CD4-positive, alpha-beta T cell (primary cell): ENCODE results near the gene TBCC. TPM values are rescaled to one million over a fixed set of nuclear protein-coding genes. Genes with fewer than 3 reads are reported as not detected.

Experiments used
- ATAC-seq: fragments of 200-7000 bp; cut with Tn5 transposase; one replicate; pipeline ENCODE4 v1.10.0; 2022; ENCODE audit warnings: mild to moderate bottlenecking; ENCODE audit not compliant: poor library complexity
- CTCF ChIA-PET: fragments of 350-600 bp; sonication (Branson Sonifier 250); formaldehyde crosslinking; loops from one replicate; lab custom pipeline; 2021; ENCODE audit warnings: antibody characterized with exemption, inconsistent platforms; lab: Charles Lee
- POLR2A ChIA-PET: fragments of 350-600 bp; sonication (Branson Sonifier 250); formaldehyde crosslinking; loops from one replicate; lab custom pipeline; 2021; ENCODE audit warnings: antibody characterized with exemption, inconsistent platforms; lab: Charles Lee
- DNase-seq, 14 experiments: peaks; one replicate each; pipeline ENCODE4 v3.0.0-alpha.2; 2013 to 2020; ENCODE audit warnings: mixed read lengths in 2 of 14
- H3K27ac ChIP-seq, 2 donors: one replicate each; pipeline versions ENCODE4 v1.5.1 to v1.7.0; 2013; ENCODE audit warnings: low read length in 2 of 2, low read depth in 1 of 2, mild to moderate bottlenecking in 1 of 2
- H3K27me3 ChIP-seq, 2 experiments: 1 replicate in 1 of 2; 2 replicates in 1 of 2; pipeline versions ENCODE4 v1.6.1 to v1.7.0; 2013; ENCODE audit warnings: low read length in 2 of 2, control low read depth in 1 of 2, mild to moderate bottlenecking in 1 of 2, moderate library complexity in 1 of 2; ENCODE audit not compliant: insufficient read depth in 2 of 2, control insufficient read depth in 1 of 2
- H3K36me3 ChIP-seq: one replicate; pipeline ENCODE4 v1.6.1; 2013; ENCODE audit warnings: low read length, control low read depth; ENCODE audit not compliant: insufficient read depth
- H3K4me1 ChIP-seq: one replicate; pipeline ENCODE4 v1.6.1; 2013; ENCODE audit warnings: low read length, control low read depth; ENCODE audit not compliant: insufficient read depth
- H3K4me3 ChIP-seq: one replicate; pipeline ENCODE4 v1.5.1; 2013; ENCODE audit warnings: mild to moderate bottlenecking, low read length, moderate library complexity
- H3K9me3 ChIP-seq, 2 experiments: 1 replicate in 1 of 2; 2 replicates in 1 of 2; pipeline versions ENCODE4 v1.6.1 to v1.7.0; 2013; ENCODE audit warnings: low read length in 2 of 2, mild to moderate bottlenecking in 2 of 2, control low read depth in 1 of 2, moderate library complexity in 1 of 2; ENCODE audit not compliant: control insufficient read depth in 1 of 2, insufficient read depth in 1 of 2
- H3K27ac Mint-ChIP-seq: one replicate; pipeline ENCODE4 v1.8.0; 2020; ENCODE audit warnings: mixed read lengths
- H3K27me3 Mint-ChIP-seq: one replicate; pipeline ENCODE4 v1.8.0; 2021; ENCODE audit warnings: mixed read lengths
- H3K36me3 Mint-ChIP-seq: one replicate; pipeline ENCODE4 v1.8.0; 2021; ENCODE audit warnings: low read depth, mixed read lengths
- H3K4me1 Mint-ChIP-seq: one replicate; pipeline ENCODE4 v1.8.0; 2021; ENCODE audit warnings: low read depth, mixed read lengths
- H3K4me3 Mint-ChIP-seq: one replicate; pipeline ENCODE4 v1.8.0; 2020; ENCODE audit warnings: mild to moderate bottlenecking, mixed read lengths
- H3K9me3 Mint-ChIP-seq: one replicate; pipeline ENCODE4 v1.8.0; 2020; ENCODE audit warnings: mixed read lengths
- intact Hi-C, 2 experiments: fragments of 100-400 bp; cut with DNase I in 1 of 2; cut with micrococcal nuclease in 1 of 2; formaldehyde crosslinking; loops; one replicate each; pipeline versions ENCODE4 v1.15.1 to v1.9.0; 2023 to 2025; cut with DNase I, micrococcal nuclease
- total RNA-seq, 174 experiments: library from RNA in 2 of 174; stranded (reverse) in 2 of 174; gene quantifications; one replicate each; pipeline ENCODE4 v1.2.3 and lab custom pipeline; 2021 to 2026
- TF ChIP-seq, protein P1 (sequence below): fragments of 200-600 bp; IDR thresholded peaks from one replicate; pipeline ENCODE4 v1.8.0; 2022; ENCODE audit warnings: antibody characterized with exemption, mild to moderate bottlenecking

Gene TBCC
- total RNA-seq, 2 experiments from 2014 or later, result 67.3 to 68.3 TPM

GRCh38 chr6:42774201-42774600, 28.3 kb upstream of the TBCC start:
- Histone ChIP-seq H3K4me1 (peaks cover 79% of the 10 kb centered on the region), H3K4me3 (no peak overlapping the region), H3K9me3 (no peaks in the 10 kb centered on the region), H3K36me3 (peaks cover under 1% of the 10 kb centered on the region), H3K27ac (peak overlapping the region; percentile 85 to 94), H3K27me3 (no peaks in the 10 kb centered on the region)
- H3K27ac Mint-ChIP-seq, result peak overlapping the region; percentile 94
- H3K4me1 Mint-ChIP-seq, result peaks cover 75% of the 10 kb centered on the region
- DNase-seq (peak in 7 of 14 experiments; percentile 16 to 65 (median 52)), ATAC-seq (no peak)
- H3K9me3 Mint-ChIP-seq, result no peaks in the 10 kb centered on the region
- TF ChIP-seq, protein P1, sequence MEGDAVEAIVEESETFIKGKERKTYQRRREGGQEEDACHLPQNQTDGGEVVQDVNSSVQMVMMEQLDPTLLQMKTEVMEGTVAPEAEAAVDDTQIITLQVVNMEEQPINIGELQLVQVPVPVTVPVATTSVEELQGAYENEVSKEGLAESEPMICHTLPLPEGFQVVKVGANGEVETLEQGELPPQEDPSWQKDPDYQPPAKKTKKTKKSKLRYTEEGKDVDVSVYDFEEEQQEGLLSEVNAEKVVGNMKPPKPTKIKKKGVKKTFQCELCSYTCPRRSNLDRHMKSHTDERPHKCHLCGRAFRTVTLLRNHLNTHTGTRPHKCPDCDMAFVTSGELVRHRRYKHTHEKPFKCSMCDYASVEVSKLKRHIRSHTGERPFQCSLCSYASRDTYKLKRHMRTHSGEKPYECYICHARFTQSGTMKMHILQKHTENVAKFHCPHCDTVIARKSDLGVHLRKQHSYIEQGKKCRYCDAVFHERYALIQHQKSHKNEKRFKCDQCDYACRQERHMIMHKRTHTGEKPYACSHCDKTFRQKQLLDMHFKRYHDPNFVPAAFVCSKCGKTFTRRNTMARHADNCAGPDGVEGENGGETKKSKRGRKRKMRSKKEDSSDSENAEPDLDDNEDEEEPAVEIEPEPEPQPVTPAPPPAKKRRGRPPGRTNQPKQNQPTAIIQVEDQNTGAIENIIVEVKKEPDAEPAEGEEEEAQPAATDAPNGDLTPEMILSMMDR, result no peak
- intact Hi-C loops, result loop anchor here in 1 of 2 experiments (5.0 kb wide), 2 partner anchors 48 to 112 kb away; no protein-coding TSS in a partner anchor
- peak overlapping the region; percentile 70 for H3K4me3 Mint-ChIP-seq
- ChIA-PET POLR2A (interaction anchor here (9.8 to 22.3 kb wide), 2 partner anchors 10 to 29 kb away, joined by 724 to 1427 read pairs; partner anchors contain the start of genes BICRAL and TBCC), CTCF (interaction anchor here (1.0 kb wide), 1 partner anchor 112 kb away, joined by 3 read pairs; no protein-coding TSS in a partner anchor)
- no peaks in the 10 kb centered on the region for H3K27me3 Mint-ChIP-seq
- H3K36me3 Mint-ChIP-seq, result peaks cover 5% of the 10 kb centered on the region

DNA sequence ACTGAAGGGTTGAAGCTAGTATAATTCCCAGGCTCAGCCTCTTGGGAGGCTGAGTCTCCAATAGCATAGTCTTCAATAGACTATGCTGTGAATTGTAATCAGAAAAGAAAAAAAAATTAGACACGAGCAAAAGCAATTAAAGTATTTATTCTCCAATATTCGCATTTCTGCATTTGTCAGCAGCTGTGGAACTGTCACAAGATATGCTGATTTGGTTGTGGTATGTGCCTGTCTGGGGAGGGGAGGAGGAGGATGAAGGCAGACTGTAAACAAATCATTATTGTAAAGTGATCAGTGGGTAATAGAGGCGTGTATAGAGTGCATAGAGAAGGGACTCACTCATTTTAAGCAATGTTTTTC, 25.8 kb upstream of the TBCC start:
- peak overlapping the region; percentile 99 for H3K27ac Mint-ChIP-seq
- Histone ChIP-seq H3K27ac (peak overlapping the region; percentile 92 to 94), H3K36me3 (peaks cover 5% of the 10 kb centered on the region), H3K4me3 (peak overlapping the region; percentile 19), H3K4me1 (peaks cover 75% of the 10 kb centered on the region), H3K9me3 (no peaks in the 10 kb centered on the region), H3K27me3 (no peaks in the 10 kb centered on the region)
- no peaks in the 10 kb centered on the region for H3K9me3 Mint-ChIP-seq
- peak overlapping the region; percentile 76 for H3K4me3 Mint-ChIP-seq
- H3K36me3 Mint-ChIP-seq, result peaks cover 13% of the 10 kb centered on the region
- peaks cover 75% of the 10 kb centered on the region for H3K4me1 Mint-ChIP-seq
- peak; percentile 27 for ATAC-seq
- intact Hi-C loops, result loop anchor here (1.0 to 5.0 kb wide), 5 partner anchors 11 to 109 kb away; partner anchors contain the start of genes BICRAL (in 2 of the 2) and TBCC (in 2 of the 2)
- DNase-seq, result peak in 8 of 14 experiments; percentile 20 to 84 (median 41)
- POLR2A ChIA-PET, result interaction anchor here (0.6 to 22.3 kb wide), 38 partner anchors 12 to 858 kb away, joined by 3 to 1427 read pairs (median 4); partner anchors contain the start of genes BICRAL, CNPY3, GTPBP2 and KLC4
- CTCF ChIA-PET, result interaction anchor here (0.9 to 3.9 kb wide), 8 partner anchors 8 to 119 kb away, joined by 3 to 23 read pairs (median 5); partner anchors contain the start of gene TBCC
- TF ChIP-seq, protein P1, result no peak
- no peaks in the 10 kb centered on the region for H3K27me3 Mint-ChIP-seq

DNA sequence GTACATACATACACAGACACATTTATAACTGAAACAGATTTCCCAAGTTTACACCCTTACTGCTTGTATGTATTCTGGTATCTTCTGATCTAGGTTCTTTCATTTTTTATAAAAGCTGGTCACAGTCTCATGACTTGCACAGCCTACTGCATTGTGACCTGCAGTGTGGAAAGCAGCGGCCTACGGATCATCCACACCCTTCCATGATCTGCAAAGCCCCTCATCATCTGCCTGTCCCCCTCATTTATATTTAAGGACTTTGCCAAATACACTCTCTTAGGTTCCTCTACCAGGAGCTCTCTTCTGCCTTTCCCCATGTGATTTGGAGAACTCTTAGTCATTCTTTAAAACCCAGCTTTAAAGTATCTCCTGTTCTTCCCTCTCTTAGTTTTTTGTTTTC, 23.9 kb upstream of the TBCC start:
- H3K4me1 Mint-ChIP-seq, result peaks cover 77% of the 10 kb centered on the region
- Histone ChIP-seq H3K36me3 (peaks cover 10% of the 10 kb centered on the region), H3K9me3 (no peaks in the 10 kb centered on the region), H3K4me1 (peaks cover 59% of the 10 kb centered on the region), H3K27ac (peak overlapping the region; percentile 45 to 98), H3K27me3 (no peaks in the 10 kb centered on the region), H3K4me3 (no peak overlapping the region)
- POLR2A ChIA-PET, result interaction anchor here (1.6 to 22.3 kb wide), 8 partner anchors 10 to 160 kb away, joined by 4 to 1427 read pairs (median 50); partner anchors contain the start of genes BICRAL, CNPY3, RPL7L1 and TBCC
- H3K4me3 Mint-ChIP-seq, result peak overlapping the region; percentile 3
- CTCF ChIA-PET, result interaction anchor here (0.5 to 3.9 kb wide), 7 partner anchors 10 to 108 kb away, joined by 3 to 23 read pairs (median 5); partner anchors contain the start of gene TBCC
- intact Hi-C loops, result loop anchor here (5.0 kb wide), 3 partner anchors 43 to 108 kb away; no protein-coding TSS in a partner anchor
- no peaks in the 10 kb centered on the region for H3K27me3 Mint-ChIP-seq
- DNase-seq, result peak in 2 of 14 experiments; percentile 27 to 36
- H3K36me3 Mint-ChIP-seq, result peaks cover 29% of the 10 kb centered on the region
- peak overlapping the region; percentile 99 for H3K27ac Mint-ChIP-seq
- H3K9me3 Mint-ChIP-seq, result no peaks in the 10 kb centered on the region
- TF ChIP-seq, protein P1, result no peak
- no peak for ATAC-seq
